ENCODE measurements around the gene IRX4. TPM values are rescaled to one million over a fixed set of nuclear protein-coding genes. Genes with fewer than 3 reads are reported as not detected.

Gene IRX4
- total and polyA plus RNA-seq, 2 experiments from 2014 or later: 0.82 to 1.7 TPM

GRCh38 chr5:1908931-1909330 is 26.2 kb upstream of the IRX4 start:
- Mint-ChIP-seq H3K4me3 (no peak overlapping the region), H3K36me3 (ENCODE audit: low read depth) (peaks cover 1% of the 10 kb centered on the region; the same call in 1 of the 3 replicates), H3K9me3 (peaks cover 14% of the 10 kb centered on the region; the same call in 2 of the 3 replicates), H3K27ac (no peak overlapping the region), H3K4me1 (no peaks in the 10 kb centered on the region; the same call in 2 of the 3 replicates), H3K27me3 (ENCODE audit: insufficient read depth, low read depth, poor library complexity) (no peaks in the 10 kb centered on the region)
- TF ChIP-seq ZNF114 (CRISPR knock-in tag; IDR thresholded peaks at IDR 0.05): no peak
- TF ChIP-seq EZH2phosphoT487 (IDR thresholded peaks at IDR 0.05; ENCODE audit: unreplicated experiment): no peak
- no peak for TF ChIP-seq REST (IDR thresholded peaks at IDR 0.05; ENCODE audit: unreplicated experiment)
- TF ChIP-seq ZNF462 (CRISPR knock-in tag; IDR thresholded peaks at IDR 0.05): no peak
- TF ChIP-seq NANOG (IDR thresholded peaks at IDR 0.05; ENCODE audit: borderline replicate concordance): no peak
- no peak for TF ChIP-seq CTCF (conservative IDR thresholded peaks at IDR 0.05; ENCODE audit: low read depth in 2 of 2)
- no peak for TF ChIP-seq POLR2AphosphoS5 (IDR thresholded peaks at IDR 0.05; ENCODE audit: low read depth)
- ATAC-seq (no peak), DNase-seq (ENCODE audit: low spot score) (no peak)
- no peaks in the 10 kb centered on the region for H3K79me2 ChIP-seq (replicated peaks; ENCODE audit: insufficient read depth)
- H3K4me2 ChIP-seq: no peak overlapping the region
- H3K27ac ChIP-seq (ENCODE audit: low read depth): no peak overlapping the region
- no peak overlapping the region for H3K4me3 ChIP-seq
- H3K4me1 ChIP-seq (ENCODE audit: insufficient read depth): no peaks in the 10 kb centered on the region
- no peak overlapping the region for H2AFZ ChIP-seq
- H3K9me2 ChIP-seq (ENCODE audit: insufficient read depth): no peaks in the 10 kb centered on the region
- no peaks in the 10 kb centered on the region for H4K20me1 ChIP-seq (replicated peaks; ENCODE audit: insufficient read depth)
- no peaks in the 10 kb centered on the region for H3K36me3 ChIP-seq (ENCODE audit: insufficient read depth)
- no peaks in the 10 kb centered on the region for H3K27me3 ChIP-seq (ENCODE audit: insufficient read depth)
- H3F3A ChIP-seq (replicated peaks; ENCODE audit: low read depth): no peaks in the 10 kb centered on the region

Measured in GM23338 (cell line).